ENCODE results near the gene SLC25A44. TPM values are rescaled to one million over a fixed set of nuclear protein-coding genes. Genes with fewer than 3 reads are reported as not detected.
A peak's percentile ranks its signal among the peaks of the same experiment; 100 is the strongest.

The SLC25A44 gene
- total RNA-seq, 1 donor, result 18.6 TPM

DNA sequence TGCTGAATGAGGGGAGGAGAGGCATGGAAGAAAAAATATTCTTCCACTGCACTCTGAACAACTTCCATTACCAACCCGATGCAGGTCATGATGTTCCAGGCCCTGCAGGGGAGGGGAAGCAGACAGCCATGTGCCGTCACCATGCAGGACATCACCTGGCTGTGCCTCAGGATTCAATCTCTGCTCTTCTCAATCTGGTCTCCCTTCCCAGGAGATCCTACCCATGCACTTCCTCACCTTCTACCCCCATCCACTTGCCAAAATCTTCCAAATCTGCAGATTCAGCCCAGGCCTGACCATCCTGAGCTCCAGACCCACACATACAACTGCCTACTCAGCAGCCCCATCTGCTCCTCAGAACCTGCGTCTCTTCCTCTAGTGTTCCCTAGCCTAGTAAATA, 59.7 kb downstream of the SLC25A44 start:
- TF ChIP-seq, protein P1, sequence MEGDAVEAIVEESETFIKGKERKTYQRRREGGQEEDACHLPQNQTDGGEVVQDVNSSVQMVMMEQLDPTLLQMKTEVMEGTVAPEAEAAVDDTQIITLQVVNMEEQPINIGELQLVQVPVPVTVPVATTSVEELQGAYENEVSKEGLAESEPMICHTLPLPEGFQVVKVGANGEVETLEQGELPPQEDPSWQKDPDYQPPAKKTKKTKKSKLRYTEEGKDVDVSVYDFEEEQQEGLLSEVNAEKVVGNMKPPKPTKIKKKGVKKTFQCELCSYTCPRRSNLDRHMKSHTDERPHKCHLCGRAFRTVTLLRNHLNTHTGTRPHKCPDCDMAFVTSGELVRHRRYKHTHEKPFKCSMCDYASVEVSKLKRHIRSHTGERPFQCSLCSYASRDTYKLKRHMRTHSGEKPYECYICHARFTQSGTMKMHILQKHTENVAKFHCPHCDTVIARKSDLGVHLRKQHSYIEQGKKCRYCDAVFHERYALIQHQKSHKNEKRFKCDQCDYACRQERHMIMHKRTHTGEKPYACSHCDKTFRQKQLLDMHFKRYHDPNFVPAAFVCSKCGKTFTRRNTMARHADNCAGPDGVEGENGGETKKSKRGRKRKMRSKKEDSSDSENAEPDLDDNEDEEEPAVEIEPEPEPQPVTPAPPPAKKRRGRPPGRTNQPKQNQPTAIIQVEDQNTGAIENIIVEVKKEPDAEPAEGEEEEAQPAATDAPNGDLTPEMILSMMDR (IDR thresholded peaks at IDR 0.05; ENCODE audit: insufficient read depth, low read depth, low read length), result no peak
- no peak for DNase-seq (ENCODE audit: low read depth)

DNA sequence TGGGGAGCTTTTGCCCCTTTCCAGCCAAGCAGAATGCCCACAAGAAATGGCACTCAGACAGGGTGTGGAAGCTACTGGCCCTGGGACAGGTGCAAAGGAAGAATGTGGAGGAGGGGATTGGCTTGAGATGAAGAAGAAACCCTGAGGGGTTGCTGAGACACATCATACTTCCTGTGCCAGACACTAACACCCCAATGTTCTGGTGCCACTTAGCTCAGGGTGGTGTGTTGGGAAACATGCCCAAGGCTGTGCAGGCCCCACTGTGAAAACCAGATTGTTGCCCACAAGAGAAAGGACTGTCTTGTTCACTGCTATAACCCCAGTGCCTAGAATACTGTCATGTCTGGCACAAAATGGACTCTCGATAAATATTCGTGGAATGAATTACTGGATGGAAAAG, 63.8 kb downstream of the SLC25A44 start:
- no peak for DNase-seq (ENCODE audit: low read depth)
- TF ChIP-seq, protein P1 (IDR thresholded peaks at IDR 0.05; ENCODE audit: insufficient read depth, low read depth, low read length), result no peak
- no peak overlapping the region for H3K4me3 ChIP-seq (ENCODE audit: low read depth, low read length)

More for the DNA sequence above, 59.7 kb downstream of the SLC25A44 start:
- H3K4me3 ChIP-seq (ENCODE audit: low read depth, low read length), result no peak overlapping the region

DNA sequence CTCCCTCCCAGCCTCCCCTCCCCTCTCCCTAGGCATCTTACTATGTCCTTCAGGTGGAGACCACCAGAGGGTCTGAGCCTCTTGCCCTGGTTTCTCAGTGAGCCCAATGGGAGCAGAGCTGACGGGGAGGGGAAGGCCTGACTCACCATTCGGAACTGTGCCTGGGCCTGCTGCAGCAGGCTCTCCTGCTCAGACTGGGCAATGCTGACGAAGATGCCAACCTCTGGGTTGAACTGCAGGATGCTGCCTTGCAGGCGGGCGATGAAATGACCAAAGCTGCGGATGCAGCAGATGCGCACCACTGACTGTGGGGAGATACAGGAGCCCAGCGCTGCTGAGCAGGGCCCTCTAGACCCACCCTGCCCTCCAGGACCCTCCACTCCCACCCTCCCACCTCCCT, 65.0 kb downstream of the SLC25A44 start:
- TF ChIP-seq, protein P1 (IDR thresholded peaks at IDR 0.05; ENCODE audit: insufficient read depth, low read depth, low read length), result no peak
- DNase-seq (ENCODE audit: low read depth), result no peak
- H3K4me3 ChIP-seq (ENCODE audit: low read depth, low read length), result no peak overlapping the region

DNA sequence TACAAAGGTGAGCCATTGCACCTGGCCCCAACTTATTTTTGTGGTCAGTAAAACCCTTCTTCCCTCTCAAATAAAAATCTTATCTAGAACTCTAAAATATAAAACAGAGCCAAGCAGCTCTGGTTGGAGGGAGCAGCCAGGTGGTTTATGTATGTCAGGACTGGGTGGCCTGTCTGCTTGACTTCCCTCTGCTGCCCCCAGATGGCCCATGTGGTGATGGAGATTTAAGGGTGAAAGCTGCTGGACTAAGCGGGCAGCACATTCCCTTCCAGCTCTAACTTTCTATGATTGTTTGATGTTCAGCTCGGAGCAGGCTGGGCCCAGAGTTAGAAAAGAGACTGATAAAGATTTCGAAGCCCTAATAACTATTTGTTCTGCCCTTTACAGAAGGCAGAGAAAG, 65.9 kb downstream of the SLC25A44 start:
- no peak overlapping the region for H3K4me3 ChIP-seq (ENCODE audit: low read depth, low read length)
- peak; percentile 28 for DNase-seq (ENCODE audit: low read depth)

DNA sequence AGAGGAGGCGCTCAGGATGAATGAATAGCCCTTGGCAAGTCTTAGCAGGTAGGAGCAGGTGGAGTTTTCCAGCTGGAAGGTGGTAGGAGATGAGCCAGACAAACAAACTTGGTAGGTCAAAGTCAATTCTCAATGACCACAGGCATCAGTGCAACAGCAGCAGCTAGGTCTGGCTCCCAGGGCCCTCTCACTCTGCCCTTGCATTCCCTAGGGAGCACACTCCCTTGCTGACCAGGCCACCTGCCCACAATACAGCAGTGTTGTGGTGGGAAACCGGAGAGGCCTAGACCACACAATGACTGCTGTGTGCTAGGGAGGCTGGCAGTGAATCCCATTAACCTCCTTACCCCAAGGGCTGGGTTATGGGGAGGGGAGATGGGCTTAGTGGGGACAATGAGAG, 67.0 kb downstream of the SLC25A44 start:
- TF ChIP-seq, protein P1 (IDR thresholded peaks at IDR 0.05; ENCODE audit: insufficient read depth, low read depth, low read length), result no peak
- DNase-seq (ENCODE audit: low read depth), result no peak
- no peak overlapping the region for H3K4me3 ChIP-seq (ENCODE audit: low read depth, low read length)

More for the DNA sequence above, 65.9 kb downstream of the SLC25A44 start:
- TF ChIP-seq, protein P1 (IDR thresholded peaks at IDR 0.05; ENCODE audit: insufficient read depth, low read depth, low read length), result peak; percentile 21

Small RNA genes lying within 50 kb of the gene (small RNA-seq; reads per million reads assigned to genes)
- not detected for gene RF00568

Other genes starting within 250 kb of the SLC25A44 start
- 137 and 146 TPM in 2 replicates for gene ARHGEF2, start 215.6 kb upstream of the SLC25A44 start, total RNA-seq
- 381 and 386 TPM in 2 replicates for gene SSR2, start 173.2 kb upstream of the SLC25A44 start, total RNA-seq
- 13.5 and 20.3 TPM in 2 replicates for gene UBQLN4, start 140.3 kb upstream of the SLC25A44 start, total RNA-seq
- gene LAMTOR2, start 139.3 kb upstream of the SLC25A44 start, total RNA-seq, result 38.3 and 40.6 TPM in 2 replicates
- not detected in 2 replicates for gene RAB25, start 132.9 kb upstream of the SLC25A44 start, total RNA-seq
- 1.7 and 1.9 TPM in 2 replicates for gene MEX3A, start 111.6 kb upstream of the SLC25A44 start, total RNA-seq
- 694 and 1,059 TPM in 2 replicates for gene LMNA, start 79.4 kb upstream of the SLC25A44 start, total RNA-seq
- gene SEMA4A, start 40.5 kb upstream of the SLC25A44 start, total RNA-seq, result 0.43 and 0.64 TPM in 2 replicates
- 30.2 and 50.9 TPM in 2 replicates for gene PMF1, start 18.9 kb downstream of the SLC25A44 start, total RNA-seq
- gene BGLAP, start 48.1 kb downstream of the SLC25A44 start, total RNA-seq, result not detected in 2 replicates
- gene PAQR6, start 54.0 kb downstream of the SLC25A44 start, total RNA-seq, result 0.43 and 0.64 TPM in 2 replicates
- gene SMG5, start 88.7 kb downstream of the SLC25A44 start, total RNA-seq, result 52.2 and 63.5 TPM in 2 replicates
- gene TMEM79, start 90.2 kb downstream of the SLC25A44 start, total RNA-seq, result 0.86 and 1.3 TPM in 2 replicates
- 55.3 and 55.4 TPM in 2 replicates for gene GLMP, start 101.6 kb downstream of the SLC25A44 start, total RNA-seq
- gene VHLL, start 105.2 kb downstream of the SLC25A44 start, total RNA-seq, result 0.32 TPM in 1 of 2 replicates, not detected in the other
- 268 and 431 TPM in 2 replicates for gene CCT3, start 144.2 kb downstream of the SLC25A44 start, total RNA-seq
- not detected in 2 replicates for gene TSACC, start 144.4 kb downstream of the SLC25A44 start, total RNA-seq
- gene RHBG, start 175.1 kb downstream of the SLC25A44 start, total RNA-seq, result not detected in 2 replicates

Data from fibroblast of villous mesenchyme (primary cell).